Hypothalamus (tissue), 51 donors: ENCODE results near the gene AGO3.
"Not testable (repeated sequence)": the region's sequence is repeated elsewhere in the genome, so short reads cannot be mapped to it uniquely, and the experiment has no call there.

Experiments used
- DNase-seq, 51 donors: peaks; one replicate each; lab custom pipeline; 2025; lab: John Stamatoyannopoulos, UW

The AGO3 gene

DNA sequence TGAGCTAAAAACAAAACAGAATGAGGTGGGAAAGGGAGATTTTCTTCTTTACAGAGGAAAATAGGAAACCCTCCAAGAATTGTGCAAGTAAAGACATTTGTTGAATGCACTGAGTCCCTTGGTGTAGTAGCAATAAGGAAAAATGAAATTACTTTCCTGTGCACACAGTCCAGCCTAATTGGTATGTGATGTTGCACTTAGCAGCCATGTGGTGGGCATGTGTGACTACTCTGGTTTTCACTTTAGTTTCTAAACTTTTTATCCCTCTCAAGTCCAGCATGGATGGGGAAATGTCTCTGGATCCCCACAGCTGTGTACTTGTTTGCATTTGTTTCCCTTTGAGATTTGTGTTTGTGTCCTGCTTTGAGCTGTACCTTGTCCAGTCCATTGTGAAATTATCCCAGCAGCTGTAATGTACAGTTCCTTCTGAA, 7.1 kb upstream of the AGO3 start:
- DNase-seq, result no peak

GRCh38 chr1:35924838-35925237, 6.1 kb upstream of the AGO3 start:
- DNase-seq, result no peak

DNA sequence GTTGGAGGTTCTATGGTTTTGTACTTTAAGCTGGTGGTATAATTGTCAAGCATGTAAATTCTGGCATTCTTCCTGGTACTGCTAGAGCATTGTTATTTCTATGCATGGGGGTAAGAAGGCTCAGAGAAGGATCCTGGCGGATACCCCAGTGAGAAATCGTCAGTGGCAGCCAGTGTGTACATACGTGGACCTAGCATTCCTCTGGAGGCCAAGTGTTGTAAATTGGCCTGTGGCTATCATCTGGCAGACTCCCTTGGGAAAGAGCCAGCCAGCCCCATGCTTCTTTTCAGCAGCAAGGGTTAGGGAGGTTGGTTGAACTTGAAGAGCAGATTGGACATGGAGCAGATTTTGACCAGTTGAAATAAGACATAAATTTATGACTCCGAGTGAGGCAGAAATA, 5.2 kb upstream of the AGO3 start:
- DNase-seq, result no peak

DNA sequence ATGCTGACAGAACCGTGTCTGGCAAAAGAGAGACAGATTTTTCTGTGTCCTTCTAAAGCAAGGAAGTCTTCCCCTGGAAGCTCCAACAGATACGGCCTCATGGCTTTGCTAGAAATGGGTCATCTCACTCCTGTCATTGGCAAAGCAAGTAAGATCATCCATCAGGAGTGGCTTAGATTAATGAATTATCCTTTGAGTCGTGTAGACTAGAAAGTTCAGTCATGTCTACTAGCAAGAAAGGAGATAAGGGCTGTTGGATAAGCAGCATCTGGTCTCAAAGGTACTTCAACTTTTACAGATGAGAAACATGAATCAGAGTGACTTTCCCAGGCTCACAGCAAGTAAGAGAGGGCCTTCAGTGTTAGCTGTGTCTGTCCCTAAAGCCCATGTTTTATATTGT, 3.4 kb upstream of the AGO3 start:
- no peak for DNase-seq

DNA sequence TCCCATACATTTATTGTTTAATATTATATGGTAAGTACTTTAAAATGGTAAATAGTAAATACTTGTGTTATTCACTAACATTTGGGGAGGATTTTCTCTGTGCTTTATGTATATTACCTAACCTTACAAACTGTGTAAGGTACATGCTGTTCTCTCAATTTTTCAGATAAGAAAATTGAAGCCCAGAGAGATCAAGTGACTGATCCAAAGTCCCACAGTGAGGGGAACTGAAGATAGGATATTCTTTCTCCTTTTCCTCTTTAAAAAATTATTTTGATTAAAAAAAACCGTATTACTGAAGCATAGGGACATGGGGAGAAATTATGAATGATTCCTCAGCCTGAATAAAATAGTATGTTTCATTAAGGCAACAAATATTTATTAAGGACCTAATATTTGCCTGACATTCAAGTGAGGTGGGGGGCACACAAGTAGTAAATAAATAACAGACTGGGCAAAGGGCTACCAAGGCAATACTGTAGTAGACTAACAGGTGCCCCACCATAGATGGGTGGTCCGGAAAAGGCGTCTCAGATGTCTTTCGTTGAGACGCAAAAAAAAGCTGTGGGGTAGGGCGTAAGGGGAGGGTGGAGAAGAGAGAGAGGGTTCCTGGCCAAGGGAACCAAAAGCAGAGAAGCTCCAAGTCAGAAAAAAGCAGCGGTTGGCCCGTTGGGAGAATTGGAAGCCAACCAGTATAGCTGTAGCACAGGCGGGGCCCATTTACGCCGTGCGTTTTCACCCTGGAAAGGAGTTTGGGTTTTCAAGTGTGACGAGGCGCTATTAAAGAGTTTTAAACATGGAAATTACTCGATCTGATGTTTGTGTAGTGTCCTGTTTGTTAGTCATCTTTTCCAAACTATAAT, 944 bp upstream of the AGO3 start:
- DNase-seq, result peak in 36 of 51 donors; percentile 4 to 81 (median 37)

DNA sequence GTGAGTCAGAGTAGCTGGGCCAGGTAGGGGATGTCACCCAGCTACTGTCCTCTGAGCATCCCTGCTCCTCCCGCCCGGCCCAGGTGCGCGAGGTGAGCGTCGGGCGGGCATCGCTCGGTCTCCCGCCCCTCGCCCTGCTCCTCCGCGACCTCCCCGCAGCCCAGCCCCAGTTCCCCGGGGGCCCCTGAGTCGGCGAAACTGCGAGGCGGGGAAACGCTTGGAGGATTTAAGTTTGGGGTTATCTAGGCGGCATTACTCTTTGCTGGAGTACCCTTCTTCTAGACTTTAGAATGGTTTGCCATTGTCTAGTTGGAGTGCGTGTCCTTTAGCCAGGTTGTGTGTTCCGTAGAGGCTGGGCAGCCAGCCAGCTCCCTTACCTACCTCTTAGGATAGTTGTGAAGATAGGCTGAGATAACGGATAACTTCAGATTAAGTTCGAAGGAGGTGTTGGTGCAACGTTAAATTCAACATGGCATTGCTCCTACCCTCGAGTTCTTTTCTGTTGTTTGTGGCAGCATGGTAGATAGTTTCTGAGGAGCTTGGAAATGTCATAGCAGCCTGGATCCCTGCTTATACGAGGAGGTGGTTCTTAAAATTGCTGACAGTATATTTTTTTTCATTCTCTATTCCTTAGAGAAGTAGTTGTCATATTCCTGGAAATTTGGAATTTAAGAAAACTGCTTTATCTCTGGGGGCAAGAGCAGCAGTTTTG, 697 bp downstream of the AGO3 start:
- peak in 10 of 51 donors; percentile 3 to 54 (median 20) for DNase-seq

- no peak for DNase-seq
Measured at GRCh38 chr1:35932158-35932636, 1.3 kb downstream of the AGO3 start.

GRCh38 chr1:35932941-35933340, 2.0 kb downstream of the AGO3 start:
- no peak for DNase-seq

DNA sequence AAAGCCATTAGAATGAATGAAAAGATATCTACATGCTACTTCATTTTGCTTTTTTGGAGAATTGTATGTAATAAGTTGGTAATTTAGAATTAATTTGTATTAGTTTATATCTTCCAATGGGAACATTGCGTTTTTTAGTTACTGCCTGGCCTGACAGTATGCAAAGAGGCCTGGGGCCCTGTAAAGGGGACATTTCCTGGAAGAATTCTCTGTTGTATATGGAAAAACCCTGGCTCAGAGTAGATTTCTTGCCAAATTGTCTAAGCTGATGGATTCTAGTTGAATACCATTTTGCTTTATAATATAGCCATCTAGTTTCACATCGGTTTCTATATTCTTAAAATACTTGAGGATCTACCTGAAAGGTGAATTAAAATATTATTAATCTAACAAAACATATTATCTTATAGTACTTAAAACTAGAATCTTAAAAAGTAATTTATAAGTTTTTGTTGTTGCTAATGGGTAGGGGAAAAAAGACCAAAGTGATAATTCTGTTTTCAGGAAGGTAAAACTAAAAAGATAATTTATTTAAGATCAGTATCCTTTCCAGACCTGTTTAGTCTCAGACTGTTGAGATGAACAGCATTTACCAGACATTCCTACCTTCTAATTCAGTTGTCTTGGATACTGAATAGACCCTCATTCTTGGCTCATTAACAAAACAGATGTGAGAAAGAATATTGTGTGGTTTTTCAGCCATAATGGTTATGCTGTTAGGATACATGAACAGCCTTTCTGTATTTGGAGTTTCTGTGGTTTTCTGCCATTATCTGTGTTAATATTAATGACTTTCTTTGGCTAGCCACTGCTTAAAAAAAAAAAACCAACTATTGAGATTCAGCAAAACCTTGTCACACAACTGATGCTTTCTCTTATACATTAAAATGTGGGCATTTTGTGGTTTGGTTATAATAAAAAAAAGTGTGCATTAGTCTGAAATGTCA, 4.8 kb downstream of the AGO3 start:
- DNase-seq, result no peak

- no peak for DNase-seq
Measured at GRCh38 chr1:35936838-35937237, 5.9 kb downstream of the AGO3 start.

GRCh38 chr1:35939484-35939883, 8.6 kb downstream of the AGO3 start:
- no peak for DNase-seq

- no peak for DNase-seq
Measured at GRCh38 chr1:35945327-35945726, 14.4 kb downstream of the AGO3 start.

GRCh38 chr1:35947547-35947946, 16.6 kb downstream of the AGO3 start:
- DNase-seq, result no peak

GRCh38 chr1:35958558-35958957, 27.7 kb downstream of the AGO3 start:
- no peak for DNase-seq

- no peak for DNase-seq
Measured at GRCh38 chr1:35959304-35959703, 28.4 kb downstream of the AGO3 start.

- no peak for DNase-seq
Measured at GRCh38 chr1:35962952-35963351, 32.0 kb downstream of the AGO3 start.

- not testable (repeated sequence) for DNase-seq
Measured at GRCh38 chr1:35964277-35964676, 33.4 kb downstream of the AGO3 start.

GRCh38 chr1:35968396-35968795, 37.5 kb downstream of the AGO3 start:
- no peak for DNase-seq

DNA sequence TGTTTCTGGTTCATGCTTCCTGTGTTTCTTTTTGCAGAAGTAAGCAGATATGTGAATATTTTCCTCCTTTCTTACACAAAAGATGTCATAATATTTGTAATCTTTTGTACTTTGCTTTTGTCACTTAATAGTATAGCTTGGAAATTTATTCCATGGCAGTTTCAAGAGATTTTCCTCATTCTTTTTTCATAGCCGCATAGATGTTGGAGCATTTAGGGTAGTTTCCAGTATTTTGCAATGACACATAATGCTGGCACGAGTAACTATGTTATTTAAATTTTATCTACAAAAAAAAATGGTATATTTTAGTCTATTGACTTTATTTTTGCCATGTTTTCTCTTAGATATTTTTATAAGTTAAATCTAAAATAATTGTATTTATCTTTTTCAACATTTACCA, 40.7 kb downstream of the AGO3 start:
- no peak for DNase-seq

DNA sequence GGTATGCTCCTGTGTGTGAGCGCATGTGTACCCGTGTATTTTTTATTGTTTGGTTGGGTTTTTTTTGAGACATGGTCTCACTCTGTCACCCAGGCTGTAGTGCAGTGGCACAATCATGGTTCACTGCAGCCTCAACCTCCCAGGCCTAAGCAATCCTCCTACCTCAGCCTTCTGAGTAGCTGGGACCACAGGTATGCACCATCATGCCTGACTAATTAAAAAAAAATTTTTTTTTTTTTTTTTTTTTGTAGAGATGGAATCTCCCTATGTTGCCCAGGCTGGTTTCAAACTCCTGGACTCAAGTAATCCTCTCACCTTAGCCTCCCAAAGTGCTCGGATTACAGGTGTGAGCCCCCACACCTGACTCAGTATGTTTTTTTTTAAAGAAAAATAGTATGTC, 41.7 kb downstream of the AGO3 start:
- DNase-seq, result not testable (repeated sequence)

DNA sequence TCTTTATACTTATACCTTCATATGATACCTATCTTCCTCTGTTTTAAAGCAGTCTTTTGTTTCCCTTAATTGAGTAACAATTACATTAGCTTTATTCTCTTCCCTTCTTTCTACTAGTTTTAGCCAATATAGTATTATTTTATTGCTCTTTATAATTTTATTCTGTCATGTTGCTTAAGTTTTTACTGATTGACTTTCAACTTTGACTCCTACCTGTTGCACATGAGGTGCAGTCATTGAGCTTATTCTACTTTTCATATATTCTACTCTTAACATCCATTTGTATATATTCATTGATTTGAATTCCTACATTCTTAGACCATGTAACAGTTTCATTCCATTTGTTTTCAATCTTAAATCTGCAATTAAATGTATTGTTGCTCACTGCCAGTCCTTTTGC, 49.2 kb downstream of the AGO3 start:
- no peak for DNase-seq
